NT2/D1 (cell line): ENCODE data around the gene ZNF611.

Experiments
- SUZ12 ChIP-seq: IDR thresholded peaks from 2 replicates; pipeline ENCODE4 v1.6.1; 2011; ENCODE audit not compliant: insufficient read length, insufficient read depth; ENCODE audit errors: extremely low read depth
- YY1 ChIP-seq: IDR thresholded peaks from 2 replicates; pipeline ENCODE4 v1.6.1; 2011; ENCODE audit not compliant: insufficient read length, insufficient read depth
- ZNF274 ChIP-seq: IDR thresholded peaks from 2 replicates; pipeline ENCODE4 v1.6.1; 2011; ENCODE audit warnings: mild to moderate bottlenecking, low read depth, low read length

DNA sequence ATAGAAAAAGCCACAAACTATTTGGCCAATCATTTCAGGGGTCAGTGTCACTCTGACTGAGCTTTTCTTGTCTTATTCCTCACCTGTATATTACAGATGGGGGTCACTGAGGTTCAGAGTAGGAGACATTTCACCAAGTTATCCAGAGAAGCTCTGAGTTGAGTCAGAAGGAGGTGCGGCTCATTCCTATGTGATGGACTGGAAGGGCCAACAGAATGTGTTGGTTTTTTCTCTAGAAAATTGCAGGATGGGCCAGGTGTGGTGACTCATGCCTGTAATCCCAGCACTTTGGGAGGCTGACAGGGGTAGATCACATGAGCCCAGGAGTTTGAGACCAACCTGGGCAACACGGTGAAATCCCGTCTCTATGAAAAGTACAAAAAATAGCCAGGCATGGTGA lies 72.2 kb downstream of the ZNF611 start:
- TF ChIP-seq ZNF274 (no peak), YY1 (no peak), SUZ12 (no peak)
